Stimulated activated CD4-positive, alpha-beta T cell treated with anti-CD3 and anti-CD28 coated beads, Interleukin-2, amount 100 ng/mL, for 4 hours (primary cell): Measurements from ENCODE around the gene KCTD15.
"Not testable (repeated sequence)": the region's sequence is repeated elsewhere in the genome, so short reads cannot be mapped to it uniquely, and the experiment has no call there.

Source experiments
- DNase-seq: peaks from one replicate; pipeline ENCODE4 v3.0.0-alpha.2; 2020; ENCODE audit warnings: low read depth

Gene KCTD15

DNA sequence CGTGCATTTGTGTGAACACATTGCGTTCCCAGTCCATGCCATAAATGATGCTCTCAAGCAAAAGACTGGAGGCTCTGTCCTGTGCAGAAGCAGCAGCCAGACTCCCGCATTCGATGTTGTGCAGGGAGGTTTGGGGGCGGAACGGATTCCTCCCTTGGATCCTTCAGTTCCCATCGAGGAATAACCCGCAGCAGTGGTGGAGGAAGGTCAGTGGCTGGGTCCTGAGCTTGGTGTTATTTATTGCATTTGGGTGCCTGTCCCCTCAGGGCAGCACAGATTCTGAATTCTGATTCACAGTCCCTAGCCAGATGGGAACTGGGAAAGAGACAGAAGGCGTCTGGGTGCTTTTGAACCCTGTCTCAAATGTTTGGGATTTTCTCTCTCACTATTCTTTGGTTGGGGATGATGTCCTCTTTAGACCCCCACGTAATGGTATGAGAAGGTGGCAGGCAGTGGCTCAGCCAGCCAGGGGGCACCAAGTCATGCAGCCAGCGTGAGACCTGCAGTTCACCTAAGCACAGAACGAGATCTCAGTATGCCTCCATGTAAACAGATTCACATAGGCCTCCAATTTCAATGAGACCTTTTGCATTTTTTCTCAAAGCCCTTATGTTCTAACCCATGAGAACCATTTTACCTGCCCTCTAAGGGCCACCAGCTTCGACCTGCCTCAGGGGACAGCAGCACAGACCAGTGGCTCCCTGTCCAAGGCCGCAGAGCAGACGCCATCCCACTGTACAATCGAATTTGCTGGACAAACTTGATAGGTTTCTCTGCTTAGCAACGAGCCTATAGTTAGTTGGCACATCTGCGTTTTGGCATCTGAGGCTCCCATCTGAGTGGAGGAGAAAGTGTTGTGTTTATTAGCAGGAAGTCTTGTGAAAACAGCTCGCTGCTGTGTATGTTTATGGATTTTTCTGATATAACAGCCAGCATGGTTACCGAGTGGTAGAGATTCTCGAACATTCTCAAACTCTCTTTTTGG is 17.8 kb downstream of the KCTD15 start:
- DNase-seq, result no peak

DNA sequence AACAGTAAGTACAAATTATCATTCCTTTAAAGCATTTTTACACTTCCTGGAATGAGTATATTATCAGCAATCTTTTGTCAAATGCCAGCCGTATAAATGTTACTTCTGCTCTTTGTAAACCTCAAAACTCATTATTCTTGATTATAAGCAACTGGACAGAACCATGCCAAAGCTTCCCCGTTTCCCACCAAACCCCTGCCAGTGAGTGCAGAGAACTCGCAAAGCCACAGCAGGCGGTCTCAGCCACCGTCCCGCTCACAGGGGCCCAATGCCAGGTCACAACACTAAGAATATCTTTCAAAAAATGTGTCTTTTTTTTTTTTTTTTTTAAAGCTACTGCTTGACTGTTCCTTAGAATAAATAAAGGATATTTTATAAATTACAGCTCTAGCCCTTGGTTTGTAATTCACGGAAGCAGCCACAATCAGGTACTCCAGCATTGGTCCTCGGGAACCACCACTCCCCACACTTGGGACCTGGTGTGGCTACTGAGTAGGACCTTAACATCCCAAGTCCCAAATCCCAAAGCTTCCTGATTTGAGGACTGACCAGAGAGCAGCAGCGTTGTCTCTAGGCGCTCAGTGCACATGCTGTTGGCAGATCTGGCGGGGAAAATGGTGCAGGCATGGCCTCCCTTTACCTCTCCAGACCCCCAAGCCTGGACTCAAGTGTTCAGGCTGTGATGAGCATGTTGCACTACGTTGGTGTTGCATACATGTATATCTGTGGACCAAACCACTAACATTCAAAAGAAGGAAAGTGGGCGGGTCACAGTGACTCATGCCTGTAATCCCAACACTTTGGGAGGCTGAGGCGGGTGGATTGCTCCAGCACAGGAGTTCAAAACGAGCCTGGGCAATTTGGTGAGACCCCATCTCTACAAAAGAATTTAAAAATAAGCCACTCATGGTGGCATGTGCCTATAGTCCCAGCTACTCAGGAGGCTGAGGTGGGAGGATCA is 19.0 kb downstream of the KCTD15 start:
- DNase-seq, result no peak

DNA sequence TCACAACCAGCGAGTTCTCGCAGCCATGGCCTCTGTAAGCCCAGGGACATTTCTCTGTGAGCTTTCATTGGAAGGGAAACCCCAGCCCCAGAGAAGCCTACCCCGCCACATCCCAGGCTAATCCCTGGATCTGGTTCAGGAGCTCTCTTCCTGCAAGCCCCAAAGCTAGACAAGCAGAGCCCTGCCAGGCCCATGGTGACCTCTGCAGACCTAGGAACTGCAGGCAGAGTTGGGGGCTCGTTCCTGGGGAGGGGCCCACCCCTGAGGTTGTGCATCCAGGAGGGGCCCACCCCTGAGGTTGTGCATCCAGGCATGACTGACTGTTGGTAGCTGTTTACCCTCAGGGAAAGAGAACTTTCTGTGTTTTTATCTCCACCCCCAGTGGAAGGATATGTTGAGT is 21.7 kb downstream of the KCTD15 start:
- DNase-seq, result no peak

DNA sequence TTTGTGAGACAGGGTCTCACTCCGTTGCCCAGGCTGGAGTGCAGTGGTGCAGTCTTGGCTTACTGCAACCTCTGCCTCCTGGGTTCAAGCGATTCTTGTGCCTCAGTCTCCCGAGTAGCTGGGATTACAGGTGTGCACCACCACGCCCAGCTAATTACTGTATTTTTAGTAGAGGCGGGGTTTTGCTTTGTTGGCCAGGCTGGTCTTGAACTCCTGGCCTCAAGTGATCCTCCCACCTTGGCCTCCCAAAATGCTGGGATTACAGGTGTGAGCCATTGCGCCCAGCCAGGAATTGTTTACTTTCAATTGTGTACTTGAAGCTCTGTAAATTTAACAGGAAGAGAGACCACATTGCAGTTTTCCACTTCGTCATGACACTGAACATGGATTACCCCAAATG is 22.4 kb downstream of the KCTD15 start:
- DNase-seq, result not testable (repeated sequence)

DNA sequence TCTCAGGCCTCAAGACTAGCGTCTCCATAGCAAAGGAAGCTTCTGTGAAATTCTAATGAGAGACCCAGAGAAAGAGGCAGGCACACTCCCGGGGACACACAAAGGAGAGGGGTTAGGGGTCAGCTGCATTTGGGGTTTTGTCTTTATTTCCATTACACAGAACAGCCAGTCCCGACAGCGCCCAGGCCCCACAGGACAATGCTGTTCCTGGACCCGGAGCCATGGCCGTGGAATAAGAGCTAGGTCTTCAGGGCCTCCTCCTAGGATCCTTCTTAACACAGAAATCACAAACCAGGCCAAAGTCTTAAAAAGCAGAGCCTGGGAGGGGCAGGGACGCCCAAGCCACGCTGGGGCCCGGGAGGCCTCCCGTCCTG is 22.8 kb downstream of the KCTD15 start:
- DNase-seq, result no peak

DNA sequence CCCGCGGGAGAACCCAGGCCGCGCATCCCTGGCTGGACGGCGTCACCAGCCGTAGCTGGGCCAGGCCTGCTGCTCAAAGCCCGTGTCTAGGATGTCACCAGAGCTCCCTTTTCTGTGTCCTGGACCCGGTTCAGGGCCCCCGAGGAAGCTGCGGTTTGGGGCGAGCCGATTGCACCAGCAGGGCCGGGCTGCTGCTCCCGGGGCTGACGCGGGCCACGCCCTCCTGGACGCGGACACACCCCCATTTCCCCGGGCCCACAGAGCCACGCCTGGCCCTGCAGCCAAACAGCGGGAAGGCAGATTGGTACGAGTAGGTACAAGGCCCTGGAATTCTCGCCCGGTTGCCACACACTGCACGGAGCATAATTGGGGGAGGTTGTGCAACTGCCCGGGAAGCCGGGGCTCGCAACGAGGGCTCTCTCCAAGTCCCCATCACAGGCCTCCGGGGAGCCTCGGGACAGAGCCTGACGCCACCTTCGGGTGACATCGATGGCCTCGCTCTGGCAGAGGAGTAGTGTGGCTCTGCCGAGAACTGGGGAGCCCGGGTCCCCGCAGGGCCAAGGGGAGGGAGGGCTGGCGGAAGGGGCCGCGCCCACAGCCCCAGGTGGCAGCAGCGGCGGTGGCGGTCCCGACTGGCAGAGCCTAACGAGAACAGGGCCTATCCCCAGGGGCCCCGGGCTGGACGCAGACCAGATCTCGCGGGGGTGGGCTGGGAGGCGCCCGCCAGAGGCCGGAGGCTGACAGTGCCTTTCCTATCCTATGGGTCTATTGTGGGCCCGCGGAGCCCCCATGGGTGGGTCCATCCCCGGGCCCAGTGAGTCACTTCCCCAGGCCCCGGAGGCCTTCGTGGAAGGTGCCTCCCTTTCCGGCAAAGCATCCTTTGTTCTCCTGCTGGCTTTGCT is 23.5 kb downstream of the KCTD15 start:
- DNase-seq, result peak; percentile 9

DNA sequence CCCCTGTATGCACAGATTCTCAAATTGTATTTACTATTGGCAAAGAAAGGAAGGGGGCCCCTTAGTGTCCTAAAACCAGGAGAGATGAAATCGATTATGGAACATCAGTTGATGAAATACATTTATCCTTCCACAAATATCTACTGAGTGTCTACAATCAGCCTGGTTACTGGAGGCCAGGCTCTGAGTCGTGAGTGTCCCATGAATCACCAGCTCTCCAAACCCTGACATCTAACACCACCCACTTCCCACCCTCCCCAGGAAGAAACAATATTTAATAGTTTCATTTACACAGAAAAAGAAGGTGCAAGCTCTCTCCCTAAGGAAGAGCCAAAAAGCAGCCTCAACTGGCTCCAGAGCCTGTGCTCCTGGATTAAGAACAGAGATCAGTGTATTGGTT is 25.2 kb downstream of the KCTD15 start:
- DNase-seq, result no peak

DNA sequence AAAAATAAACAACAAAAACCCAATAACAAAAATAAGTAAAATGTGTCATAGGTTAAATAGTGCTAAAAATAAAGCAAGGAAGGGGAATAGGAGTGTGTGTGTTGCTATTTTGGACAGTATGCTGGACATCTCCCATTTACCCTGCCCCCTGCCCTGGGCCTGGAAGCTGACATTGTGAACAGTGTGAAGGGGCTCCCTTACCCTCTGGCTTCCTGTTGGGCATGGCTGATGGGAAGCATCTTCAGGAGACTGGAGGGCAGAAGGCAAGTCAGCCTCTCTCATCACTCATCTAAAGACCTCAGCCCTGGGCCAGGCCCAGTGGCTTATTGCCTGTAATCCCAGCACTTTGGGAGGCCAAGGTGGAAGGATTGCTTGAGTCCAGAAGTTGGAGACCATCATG is 26.7 kb downstream of the KCTD15 start:
- DNase-seq, result no peak

DNA sequence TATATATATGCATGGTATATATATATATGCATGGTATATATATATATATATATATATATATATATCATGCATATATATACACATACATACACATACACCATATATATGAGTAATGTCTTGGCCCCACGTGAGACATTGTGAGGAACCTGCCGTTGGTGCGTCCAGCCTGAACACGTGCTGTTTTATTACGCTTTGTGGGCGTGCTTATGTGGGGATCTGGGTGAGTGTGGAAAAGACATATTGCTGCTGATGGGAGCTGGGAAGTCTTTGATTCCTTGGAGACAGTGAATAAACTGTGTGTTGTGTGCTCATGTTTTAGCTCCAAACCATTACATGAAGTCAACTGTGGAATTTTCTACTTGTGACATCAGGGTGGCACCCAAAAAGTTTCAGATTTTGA is 28.9 kb downstream of the KCTD15 start:
- no peak for DNase-seq

DNA sequence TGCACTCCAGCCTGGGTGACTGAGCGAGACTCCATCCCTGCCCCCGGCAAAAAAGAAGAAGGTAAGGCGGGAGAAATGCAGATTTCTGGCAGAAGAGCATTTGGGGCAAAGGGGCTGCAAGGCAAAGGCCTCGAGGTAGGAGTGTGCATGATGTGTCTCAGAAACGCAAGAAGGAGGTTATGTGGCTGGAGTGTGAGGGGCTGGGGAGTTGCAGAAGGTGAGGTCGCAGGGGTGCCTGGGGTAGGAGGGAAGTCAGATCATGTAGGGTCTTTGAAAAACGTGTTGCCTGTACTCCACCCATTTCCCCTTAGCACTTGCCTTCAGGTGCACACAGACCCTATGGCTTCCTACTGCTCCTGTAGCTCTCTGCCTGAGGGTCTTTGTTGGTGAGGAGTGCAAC is 29.9 kb downstream of the KCTD15 start:
- DNase-seq, result no peak

DNA sequence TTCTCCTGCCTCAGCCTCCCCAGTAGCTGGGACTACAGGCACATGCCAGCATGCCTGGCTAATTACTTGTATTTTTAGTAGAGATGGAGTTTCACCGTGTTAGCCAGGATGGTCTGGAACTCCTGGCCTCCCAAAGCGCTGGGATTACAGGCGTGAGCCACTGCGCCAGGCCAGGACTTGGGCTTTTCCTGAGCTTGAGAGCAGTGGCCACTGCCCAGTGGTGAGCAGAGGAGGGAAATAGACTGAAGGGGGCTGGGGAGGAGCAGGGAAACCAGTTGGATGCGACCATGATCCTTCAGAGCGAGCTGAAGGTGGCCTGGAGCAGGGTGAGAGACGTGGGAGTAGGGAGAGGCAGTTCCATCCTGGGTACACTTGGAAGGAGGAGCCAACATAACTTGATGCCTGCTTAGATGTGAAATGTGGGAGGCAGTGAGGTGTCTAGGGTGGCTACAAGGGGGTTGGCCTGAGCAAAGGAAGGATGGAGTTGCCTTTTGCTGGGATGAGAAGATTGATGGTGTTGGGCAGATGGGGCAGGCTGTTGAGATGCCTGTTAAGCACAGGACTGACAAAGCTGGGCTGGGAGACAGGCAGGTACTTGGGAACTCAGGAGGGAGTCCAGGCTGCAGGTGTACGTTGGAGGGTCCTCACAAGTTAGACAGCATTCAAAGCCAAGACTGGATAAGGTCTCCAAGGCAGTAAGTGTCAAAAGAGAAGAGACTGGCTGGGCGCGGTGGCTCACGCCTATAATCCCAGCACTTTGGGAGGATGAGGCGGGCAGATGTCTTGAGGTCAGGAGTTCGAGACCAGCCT is 31.8 kb downstream of the KCTD15 start:
- no peak for DNase-seq

DNA sequence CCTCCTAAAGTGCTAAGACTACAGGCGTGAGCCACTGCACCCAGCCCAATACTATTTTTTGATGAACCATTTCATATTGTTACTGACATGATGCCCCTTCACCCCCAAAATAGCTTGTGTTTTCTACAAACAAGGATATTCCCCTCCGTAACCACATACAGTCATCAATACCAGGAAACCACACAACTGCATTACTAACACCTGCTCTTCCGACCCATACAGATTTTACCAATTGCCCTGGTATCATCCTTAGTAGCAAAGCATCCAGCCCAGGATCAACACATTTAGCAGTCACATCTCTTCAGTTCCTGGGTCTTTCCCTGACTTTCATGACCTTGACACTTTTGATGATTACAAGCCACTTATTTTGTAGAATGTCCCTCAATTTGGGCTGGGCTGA is 33.6 kb downstream of the KCTD15 start:
- no peak for DNase-seq

DNA sequence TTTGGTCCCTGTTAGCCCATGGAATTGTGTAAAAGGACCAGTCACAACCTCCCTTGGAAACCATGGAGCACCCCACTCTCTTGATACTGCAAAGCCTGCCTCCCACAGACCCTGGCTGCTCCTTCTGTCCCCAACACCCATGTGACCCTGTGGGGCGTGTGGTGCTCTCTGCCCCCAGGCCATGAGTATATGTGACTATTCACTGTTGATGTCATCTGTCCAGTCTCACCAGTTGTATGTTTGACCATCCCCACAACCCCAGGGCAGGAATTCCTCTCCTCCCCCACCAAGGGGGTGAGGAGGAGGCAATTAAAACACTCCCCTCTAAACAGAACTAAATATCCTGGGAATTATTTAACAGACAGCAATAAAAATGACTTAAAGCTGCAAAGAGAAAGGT is 35.2 kb downstream of the KCTD15 start:
- no peak for DNase-seq

DNA sequence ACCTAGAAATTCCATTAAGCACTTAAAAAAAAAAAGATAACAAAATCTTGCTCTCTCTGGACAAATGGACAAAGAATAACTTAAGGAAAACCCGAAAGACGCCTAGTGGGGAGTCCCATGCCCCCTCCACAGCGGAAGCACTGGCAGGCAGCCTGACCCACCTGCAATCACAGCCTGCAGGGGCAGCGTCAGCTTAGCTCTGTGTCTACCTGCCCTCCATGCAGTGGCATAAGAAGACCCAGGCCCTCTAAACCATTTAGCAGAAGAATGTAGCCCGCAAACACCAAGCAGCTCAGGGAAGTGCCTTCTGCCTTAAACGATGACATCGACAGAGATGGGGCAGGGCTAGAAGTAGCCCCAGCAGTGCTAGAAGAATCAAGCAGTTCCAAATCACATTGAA is 36.0 kb downstream of the KCTD15 start:
- no peak for DNase-seq

DNA sequence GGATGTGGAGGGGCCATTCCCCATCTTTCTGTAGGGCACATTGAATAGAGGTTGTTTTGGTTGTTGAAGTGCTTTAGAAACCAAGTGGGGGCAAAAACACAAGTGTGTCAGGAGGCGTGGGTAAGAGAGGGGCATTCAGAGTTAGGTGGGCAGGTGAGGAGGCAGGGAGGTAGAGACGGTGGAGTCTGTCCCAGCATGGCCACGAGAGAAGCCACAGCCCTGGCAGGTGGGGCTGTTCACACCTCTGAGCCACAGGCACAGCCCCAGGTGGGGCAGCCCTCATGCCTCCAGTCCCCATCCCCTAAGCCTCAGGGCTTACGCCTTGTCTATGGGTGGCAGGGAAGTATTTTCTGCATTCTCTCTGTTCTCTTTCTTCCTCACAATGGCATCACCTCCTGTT is 43.7 kb downstream of the KCTD15 start:
- no peak for DNase-seq

DNA sequence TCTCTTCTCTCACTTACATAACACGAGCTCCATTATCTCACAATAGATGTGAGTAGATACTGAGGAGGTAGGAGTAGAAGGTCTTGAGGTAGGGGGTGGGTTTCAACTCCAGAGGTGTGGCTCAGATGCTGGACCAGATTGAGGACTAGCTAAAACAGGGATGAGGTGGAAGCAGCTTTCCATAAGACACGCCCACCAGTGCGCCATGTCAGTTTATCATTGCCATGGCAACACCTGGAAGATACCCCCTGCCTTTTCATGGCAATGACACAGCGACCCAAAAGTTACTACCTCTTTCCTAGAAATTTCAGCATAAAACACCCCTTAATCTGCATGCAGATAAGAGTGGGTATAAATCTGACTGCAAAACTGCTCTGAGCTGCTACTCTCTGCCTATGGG is 44.1 kb downstream of the KCTD15 start:
- DNase-seq, result no peak

DNA sequence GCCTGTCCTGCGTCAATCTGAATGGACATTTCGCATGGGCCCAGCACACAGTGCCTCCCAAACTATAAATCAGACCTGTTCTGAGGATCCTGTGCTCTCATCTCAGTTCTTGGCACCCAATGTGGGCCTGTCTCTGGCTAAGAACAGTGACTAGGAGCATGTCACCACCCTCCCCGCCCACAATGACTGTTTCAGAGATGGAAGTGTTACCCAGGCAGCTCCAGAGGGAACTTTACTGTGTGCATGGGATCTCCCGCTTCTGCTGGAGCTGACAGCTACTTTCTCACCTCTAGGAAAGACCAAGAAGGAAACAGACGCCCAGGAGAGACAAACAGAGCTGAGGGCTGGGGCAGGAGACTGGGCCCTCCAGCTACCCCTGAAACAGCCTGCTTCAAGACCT is 45.0 kb downstream of the KCTD15 start:
- no peak for DNase-seq

DNA sequence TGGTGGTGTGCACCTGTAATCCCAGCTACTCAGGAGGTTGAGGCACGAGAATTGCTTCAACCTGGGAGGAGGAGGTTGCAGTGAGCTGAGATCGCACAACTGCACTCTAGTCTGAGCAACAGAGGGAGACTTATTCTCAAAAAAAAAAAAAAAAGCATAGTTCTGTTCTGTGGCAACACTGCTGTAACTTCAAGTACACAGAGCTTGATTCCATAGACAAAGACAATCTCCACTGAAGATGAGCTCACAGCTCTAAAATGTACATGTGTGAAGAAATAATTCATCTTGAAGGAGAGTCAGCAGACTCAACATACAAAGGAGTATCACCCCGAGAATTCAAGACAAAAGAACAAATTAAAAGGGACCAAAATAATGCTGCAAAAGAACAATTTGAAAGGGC is 47.8 kb downstream of the KCTD15 start:
- DNase-seq, result no peak

DNA sequence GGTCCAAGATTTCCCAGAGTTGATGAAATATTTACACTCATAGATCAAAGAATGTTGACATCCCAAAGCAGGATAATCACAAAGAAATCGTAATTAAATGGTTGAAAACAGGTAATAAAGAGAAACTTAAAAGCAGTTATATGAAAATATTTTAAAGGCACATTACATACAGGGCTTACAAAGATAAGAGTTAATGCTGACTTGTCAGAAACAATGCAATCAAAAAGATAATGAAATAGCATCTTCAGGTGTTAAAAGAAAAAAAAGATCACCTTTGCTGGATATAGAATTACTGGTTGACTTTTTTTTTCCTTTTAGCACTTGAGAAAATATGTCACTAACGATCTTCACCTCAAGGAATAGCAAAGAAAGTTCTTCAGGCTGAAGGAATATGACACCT is 48.8 kb downstream of the KCTD15 start:
- no peak for DNase-seq

DNA sequence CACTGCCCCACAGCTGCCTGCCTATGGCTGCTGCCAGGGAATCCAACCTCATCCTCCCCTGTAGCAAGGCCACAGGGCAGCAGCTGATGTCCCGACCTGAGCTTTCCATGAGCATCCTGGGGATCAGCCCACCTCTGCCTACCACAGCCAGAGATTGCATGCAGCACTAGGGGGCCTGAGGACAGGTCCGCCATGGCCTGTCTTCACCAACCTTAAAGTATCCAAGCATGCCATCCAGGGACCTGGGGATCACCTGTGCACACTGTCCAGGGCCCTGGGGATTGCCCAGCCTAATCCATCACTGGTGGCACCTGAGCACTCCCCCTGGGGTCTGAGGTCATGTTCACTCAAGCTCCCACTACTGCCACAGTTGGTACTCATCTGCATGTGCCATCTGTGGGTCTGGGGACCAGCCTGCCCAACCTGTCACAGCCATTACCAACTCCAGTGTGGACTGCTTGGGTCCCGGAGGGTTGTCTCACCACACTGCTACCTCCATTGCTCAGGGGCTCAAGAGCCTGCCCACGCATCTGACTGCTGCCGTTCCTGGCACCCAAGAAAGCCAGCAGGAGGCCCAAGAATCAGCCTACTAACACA is 53.0 kb downstream of the KCTD15 start:
- DNase-seq, result no peak

DNA sequence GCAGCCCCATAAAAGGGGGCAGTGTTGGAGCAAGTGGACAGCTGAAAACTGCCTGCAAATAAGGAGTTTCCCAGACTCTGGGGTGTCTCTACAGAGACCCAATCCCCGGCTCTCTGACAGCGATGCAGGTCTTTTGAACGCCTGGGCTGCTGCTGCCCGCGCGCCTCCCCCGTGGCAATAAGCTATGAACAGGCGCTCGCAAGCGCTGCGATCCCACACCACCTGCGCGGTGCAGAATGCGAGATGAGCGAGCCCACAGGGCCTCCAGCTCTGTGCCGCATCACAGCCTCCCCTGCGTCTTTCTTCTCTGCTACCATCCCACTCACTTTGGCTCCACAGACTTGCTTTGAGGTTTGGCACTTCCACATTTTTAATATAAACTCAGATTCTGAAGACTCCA is 62.3 kb downstream of the KCTD15 start:
- DNase-seq, result no peak
